ENCODE data around the gene ALX1. TPM values are rescaled to one million over a fixed set of nuclear protein-coding genes. Genes with fewer than 3 reads are reported as not detected.

Gene ALX1
- total RNA-seq, 1 donor from 2014 or later: not detected

- intact Hi-C loops (cut with micrococcal nuclease): no loop called here
- no peak for TF ChIP-seq CTCF (IDR thresholded peaks at IDR 0.05; ENCODE audit: borderline replicate concordance)
- no peak overlapping the region for H3K4me3 ChIP-seq
- no peaks in the 10 kb centered on the region for H3K4me1 ChIP-seq
- no peak for DNase-seq
- no peak overlapping the region for H3K27ac ChIP-seq (replicated peaks)
- no peaks in the 10 kb centered on the region for H3K9me3 ChIP-seq (replicated peaks)
- H3K27me3 ChIP-seq (ENCODE audit: low read depth): no peaks in the 10 kb centered on the region
- H3K36me3 ChIP-seq: no peaks in the 10 kb centered on the region
These were observed 42.7 kb downstream of the ALX1 start for GRCh38 chr12:85322715-85323114.

- H3K36me3 ChIP-seq: no peaks in the 10 kb centered on the region
- no peak overlapping the region for H3K27ac ChIP-seq (replicated peaks)
- intact Hi-C loops (cut with micrococcal nuclease): no loop called here
- H3K9me3 ChIP-seq (replicated peaks): no peaks in the 10 kb centered on the region
- TF ChIP-seq CTCF (IDR thresholded peaks at IDR 0.05; ENCODE audit: borderline replicate concordance): no peak
- no peak overlapping the region for H3K4me3 ChIP-seq
- H3K4me1 ChIP-seq: no peaks in the 10 kb centered on the region
- DNase-seq: no peak
- no peaks in the 10 kb centered on the region for H3K27me3 ChIP-seq (ENCODE audit: low read depth)
These were observed 45.4 kb downstream of the ALX1 start for GRCh38 chr12:85325442-85325841.

GRCh38 chr12:85329913-85330312 lies 49.9 kb downstream of the ALX1 start:
- Histone ChIP-seq H3K27ac (replicated peaks) (no peak overlapping the region), H3K36me3 (no peaks in the 10 kb centered on the region), H3K27me3 (ENCODE audit: low read depth) (no peaks in the 10 kb centered on the region), H3K4me3 (no peak overlapping the region), H3K4me1 (no peaks in the 10 kb centered on the region), H3K9me3 (replicated peaks) (no peaks in the 10 kb centered on the region)
- no peak for DNase-seq
- TF ChIP-seq CTCF (IDR thresholded peaks at IDR 0.05; ENCODE audit: borderline replicate concordance): no peak
- intact Hi-C loops (cut with micrococcal nuclease): no loop called here

- no peak for TF ChIP-seq CTCF (IDR thresholded peaks at IDR 0.05; ENCODE audit: borderline replicate concordance)
- intact Hi-C loops (cut with micrococcal nuclease): no loop called here
- no peaks in the 10 kb centered on the region for H3K4me1 ChIP-seq
- no peaks in the 10 kb centered on the region for H3K9me3 ChIP-seq (replicated peaks)
- DNase-seq: no peak
- H3K4me3 ChIP-seq: no peak overlapping the region
- H3K27ac ChIP-seq (replicated peaks): no peak overlapping the region
- H3K36me3 ChIP-seq: no peaks in the 10 kb centered on the region
- H3K27me3 ChIP-seq (ENCODE audit: low read depth): no peaks in the 10 kb centered on the region
These were observed 68.8 kb downstream of the ALX1 start for GRCh38 chr12:85348779-85349178.

- Histone ChIP-seq H3K36me3 (no peaks in the 10 kb centered on the region), H3K27me3 (ENCODE audit: low read depth) (no peaks in the 10 kb centered on the region), H3K4me1 (no peaks in the 10 kb centered on the region), H3K4me3 (no peak overlapping the region), H3K27ac (replicated peaks) (no peak overlapping the region), H3K9me3 (replicated peaks) (no peaks in the 10 kb centered on the region)
- intact Hi-C loops (cut with micrococcal nuclease): no loop called here
- DNase-seq: no peak
- TF ChIP-seq CTCF (IDR thresholded peaks at IDR 0.05; ENCODE audit: borderline replicate concordance): no peak
These were observed 70.3 kb downstream of the ALX1 start for GRCh38 chr12:85350356-85350755.

Other genes starting within 250 kb of the ALX1 start
- gene TSPAN19, start 243.9 kb upstream of the ALX1 start, total RNA-seq: 0.33 TPM
- 0.22 TPM for gene LRRIQ1, start 243.9 kb upstream of the ALX1 start, total RNA-seq

Measured in left ventricle myocardium inferior (tissue), 1 donor.